Mesenteric fat pad (tissue), 1 donor: ENCODE data around the gene ABCF3. TPM values are rescaled to one million over a fixed set of nuclear protein-coding genes. Genes with fewer than 3 reads are reported as not detected.

Experiments
- DNase-seq: peaks from one replicate; pipeline ENCODE4 v3.0.0-alpha.2; 2020; ENCODE audit warnings: low spot score
- total RNA-seq: library from RNA; stranded (reverse); fragmentation: NEBNext Ultra II Directional; extraction: Animal tissue kit (Norgen Biotek cat#: 25700); gene quantifications from one replicate; pipeline ENCODE4 v1.2.1, GENCODE V29; 2021
- donor health status: DM: yes; HTN: yes; CAD: no.

Gene ABCF3
- total RNA-seq, 1 donor from 2014 or later, result 81.1 TPM

DNA sequence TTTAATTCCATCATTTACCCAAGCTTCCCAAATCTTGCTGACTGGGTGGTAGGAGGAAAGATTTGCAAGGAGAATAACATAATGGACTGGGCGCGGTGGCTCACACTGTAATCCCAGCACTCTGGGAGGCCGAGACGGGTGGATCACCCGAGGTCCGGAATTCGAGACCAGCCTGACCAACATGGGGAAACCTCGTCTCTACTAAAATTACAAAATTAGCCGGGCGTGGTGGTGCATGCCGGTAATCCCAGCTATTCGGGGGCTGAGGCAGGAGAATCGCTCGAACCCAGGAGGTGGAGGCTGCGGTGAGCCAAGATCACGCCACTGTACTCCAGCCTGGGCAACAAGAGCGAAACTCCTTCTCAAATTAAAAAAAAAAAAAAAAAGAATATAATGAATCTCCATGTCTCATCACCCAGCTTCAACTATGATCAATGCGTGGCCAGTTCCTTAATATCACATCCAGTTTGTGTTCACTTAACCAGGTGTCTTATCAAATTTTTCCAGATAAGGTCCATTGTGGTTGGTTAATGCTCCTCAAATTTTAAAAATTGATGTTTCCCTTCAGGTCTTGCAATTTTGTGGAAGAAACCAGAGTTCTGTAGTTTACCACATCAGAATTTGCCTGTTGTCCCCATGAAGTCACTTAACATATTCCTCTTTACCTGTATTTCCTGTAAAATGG lies 1.3 kb upstream of the ABCF3 start:
- no peak for DNase-seq

DNA sequence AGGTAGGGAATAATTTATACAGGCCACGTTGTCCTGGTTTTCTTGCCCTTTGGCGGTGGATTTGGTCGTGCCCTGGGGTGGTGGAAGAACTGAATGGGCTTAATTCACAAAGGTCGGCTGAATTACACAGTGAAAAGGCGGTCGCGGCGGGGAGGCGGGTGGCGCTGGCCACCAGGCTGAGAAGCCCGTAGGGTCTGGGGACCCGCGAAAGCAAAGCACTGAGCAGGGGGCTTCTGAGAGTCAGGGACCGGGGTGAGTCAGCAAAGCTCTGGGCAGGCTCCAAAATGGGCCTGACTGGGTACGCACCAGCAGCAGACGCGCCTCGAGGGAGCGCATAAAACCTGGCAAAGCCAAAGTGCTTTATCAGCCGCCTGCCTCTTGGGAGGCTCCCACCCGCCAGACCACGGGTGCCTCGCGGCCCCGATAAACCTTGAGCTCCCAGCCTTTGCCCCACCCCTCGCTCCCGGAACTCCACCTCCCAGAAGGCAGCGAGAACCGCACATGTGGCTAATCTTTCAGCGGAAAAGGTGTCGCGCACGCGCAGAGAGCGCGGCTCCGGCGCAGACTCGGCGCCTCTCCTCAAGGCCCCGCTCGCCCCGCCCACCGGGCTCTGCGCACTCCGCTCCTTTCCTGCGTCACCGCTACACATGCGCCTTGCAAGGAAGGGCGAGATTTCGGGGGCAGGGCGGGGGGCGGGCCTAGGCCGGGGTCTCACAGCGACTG lies 377 bp upstream of the ABCF3 start:
- peak; percentile 100 for DNase-seq

DNA sequence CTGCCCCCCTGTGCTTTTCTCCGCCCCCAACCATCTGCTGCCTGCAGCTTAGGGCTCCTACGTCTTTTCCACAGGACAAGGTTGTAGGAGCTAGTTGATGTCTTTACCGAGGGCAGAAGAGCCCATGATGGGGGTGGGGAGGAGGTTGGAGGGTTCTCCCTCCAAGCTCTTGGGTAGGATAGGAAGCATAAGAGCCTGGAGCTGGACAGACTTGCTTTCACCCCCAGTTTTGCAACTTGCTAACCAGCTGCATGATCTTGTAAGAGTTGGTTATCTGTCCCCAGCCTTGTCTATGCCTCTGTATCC lies 856 bp downstream of the ABCF3 start:
- DNase-seq, result no peak

DNA sequence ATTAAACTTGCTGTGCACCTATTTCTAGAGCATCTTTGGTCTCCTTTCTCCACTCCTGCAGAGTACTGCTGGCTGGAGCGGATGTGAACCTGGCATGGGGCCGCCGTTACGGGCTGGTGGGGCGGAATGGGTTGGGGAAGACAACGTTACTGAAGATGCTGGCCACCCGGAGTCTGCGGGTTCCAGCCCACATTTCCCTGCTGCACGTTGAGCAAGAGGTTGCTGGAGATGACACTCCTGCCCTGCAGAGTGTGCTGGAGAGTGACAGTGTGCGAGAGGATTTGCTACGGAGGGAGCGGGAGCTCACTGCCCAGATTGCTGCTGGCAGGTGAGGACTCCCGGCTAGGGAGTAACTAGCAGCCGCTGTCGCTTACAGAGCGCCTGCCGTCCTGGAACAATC lies 2.1 kb downstream of the ABCF3 start:
- DNase-seq, result no peak

DNA sequence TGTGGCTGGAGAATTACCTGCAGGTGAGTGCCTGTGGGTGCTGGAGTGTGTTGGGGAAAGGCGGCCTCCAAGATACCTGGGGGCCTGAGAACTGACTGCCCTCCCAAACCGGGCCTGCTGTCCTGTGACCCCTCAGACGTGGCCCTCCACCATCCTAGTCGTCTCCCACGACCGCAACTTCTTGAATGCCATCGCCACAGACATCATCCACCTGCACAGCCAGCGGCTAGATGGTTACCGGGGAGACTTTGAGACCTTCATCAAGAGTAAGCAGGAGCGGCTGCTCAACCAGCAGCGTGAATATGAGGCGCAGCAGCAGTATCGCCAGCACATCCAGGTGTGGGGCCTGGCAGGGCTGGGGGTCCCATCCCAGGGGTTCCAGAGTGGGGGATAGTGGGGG lies 3.4 kb downstream of the ABCF3 start:
- peak; percentile 87 for DNase-seq

DNA sequence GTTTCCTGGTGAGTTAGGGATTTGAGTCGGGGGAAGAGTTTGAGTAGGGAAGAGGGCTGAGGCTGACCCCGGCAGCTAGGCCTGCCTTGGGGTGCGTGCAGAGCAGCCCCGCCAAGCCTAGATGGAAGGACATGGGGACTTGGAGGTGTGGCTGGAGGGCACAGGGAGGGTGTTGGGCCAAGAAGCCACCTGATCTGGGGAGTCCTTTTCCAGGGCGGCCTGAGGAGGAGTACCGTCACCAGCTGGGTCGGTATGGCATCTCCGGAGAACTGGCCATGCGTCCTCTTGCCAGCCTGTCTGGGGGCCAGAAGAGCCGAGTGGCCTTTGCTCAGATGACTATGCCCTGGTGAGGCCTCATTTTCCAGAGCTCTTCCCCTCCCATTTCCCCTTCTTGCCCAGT lies 6.9 kb downstream of the ABCF3 start:
- no peak for DNase-seq

DNA sequence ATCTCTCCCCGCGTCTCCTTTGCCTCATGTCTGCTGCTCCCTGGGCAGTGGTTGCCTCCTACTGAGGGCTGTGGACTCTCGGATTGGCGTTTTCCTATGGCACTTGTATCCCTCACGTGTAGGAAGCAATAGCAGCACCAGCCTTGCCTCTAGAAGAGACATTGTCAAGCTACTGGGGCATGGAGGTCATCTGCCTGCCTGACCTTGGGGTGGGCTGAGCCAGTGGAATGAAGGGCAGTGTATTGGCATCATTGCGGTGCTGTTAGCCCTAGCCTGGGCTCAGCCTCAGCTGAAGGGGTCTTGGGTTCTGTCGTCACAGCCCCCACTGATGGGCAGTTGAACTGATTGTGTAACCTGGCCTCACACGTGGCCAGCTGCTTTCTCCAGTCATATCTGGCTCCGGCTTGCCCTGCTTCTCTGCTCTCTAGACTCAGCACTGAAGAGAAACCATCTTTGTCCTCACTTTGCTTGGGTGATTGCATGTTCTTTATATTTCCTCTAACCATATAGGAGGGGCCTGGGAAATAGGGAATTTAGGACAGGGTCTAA lies 8.1 kb downstream of the ABCF3 start:
- DNase-seq, result no peak

DNA sequence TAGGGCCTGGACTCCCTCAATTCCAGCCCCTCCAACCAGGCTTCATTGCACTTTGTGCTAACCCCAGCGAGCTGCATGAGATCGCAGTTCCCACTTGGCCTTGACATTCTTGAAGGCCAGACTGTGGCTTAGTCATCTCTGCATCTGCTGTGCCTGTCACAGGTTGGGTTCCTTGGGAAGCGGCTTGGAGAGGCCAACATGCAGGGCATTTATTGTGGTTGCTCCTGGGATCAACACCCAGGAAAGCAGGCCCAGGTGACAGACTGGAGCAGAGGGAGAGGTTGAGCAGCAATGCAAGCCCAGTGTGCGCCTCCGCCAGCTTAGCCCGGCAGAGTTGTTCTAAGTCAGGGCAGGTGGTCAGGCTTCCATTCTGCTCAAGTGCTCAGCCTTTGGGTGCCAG lies 10.5 kb downstream of the ABCF3 start:
- no peak for DNase-seq

DNA sequence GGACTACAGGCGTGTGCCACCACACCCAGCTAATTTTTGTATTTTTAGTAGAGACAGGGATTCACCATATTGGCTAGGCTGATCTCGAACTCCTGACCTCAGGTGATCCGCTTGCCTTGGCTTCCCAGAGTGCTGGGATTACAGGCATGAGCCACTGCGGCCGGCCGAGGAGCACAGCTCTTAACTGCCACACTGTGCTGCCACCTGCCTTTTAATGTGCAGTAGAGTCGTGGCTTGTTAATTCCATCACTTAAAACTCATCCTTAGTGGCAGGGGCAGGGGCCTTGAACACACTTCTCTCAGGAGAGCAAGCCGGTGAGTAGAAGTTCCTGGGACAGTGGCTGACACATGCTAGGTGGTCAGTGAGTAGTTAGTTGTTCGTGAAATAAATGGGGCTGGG lies 12.5 kb downstream of the ABCF3 start:
- no peak for DNase-seq

DNA sequence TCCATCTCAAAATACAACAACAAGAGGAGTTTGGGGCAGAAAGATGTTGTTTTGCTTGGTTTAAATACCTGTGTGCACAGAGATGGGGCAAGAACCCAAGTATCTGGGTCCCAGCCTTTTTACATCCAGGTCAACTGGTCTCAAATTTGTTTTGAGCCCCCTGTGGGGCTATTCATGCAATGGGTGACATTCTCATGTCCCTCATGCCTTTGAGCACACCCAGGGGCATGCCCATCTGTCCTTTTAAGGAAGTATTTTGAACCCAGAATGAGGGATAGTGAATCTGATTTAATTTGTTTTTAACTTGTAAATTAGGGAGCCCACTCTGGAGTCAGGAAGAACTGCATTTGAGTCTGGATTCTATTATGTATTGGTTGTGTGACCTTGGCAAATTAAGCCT lies 14.8 kb downstream of the ABCF3 start:
- no peak for DNase-seq

DNA sequence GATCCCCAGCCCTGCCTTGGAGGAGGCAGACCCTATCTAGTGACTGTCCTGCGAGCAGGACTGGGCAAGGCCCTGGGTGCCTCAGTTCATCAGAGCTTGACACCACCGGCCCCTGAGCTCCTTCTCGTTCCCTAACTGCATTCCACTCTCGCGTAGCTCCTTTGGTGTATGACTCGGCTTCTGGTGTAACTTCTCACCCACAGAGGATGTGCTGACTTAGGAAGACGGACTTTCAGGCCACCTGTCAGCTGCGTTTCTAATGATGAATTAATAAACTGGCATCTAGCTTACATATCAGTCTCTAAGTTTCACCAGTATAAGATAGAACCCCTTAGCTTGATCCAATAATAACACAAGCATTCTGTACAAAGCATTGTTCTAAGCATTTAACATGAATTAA lies 17.5 kb downstream of the ABCF3 start:
- DNase-seq, result no peak

DNA sequence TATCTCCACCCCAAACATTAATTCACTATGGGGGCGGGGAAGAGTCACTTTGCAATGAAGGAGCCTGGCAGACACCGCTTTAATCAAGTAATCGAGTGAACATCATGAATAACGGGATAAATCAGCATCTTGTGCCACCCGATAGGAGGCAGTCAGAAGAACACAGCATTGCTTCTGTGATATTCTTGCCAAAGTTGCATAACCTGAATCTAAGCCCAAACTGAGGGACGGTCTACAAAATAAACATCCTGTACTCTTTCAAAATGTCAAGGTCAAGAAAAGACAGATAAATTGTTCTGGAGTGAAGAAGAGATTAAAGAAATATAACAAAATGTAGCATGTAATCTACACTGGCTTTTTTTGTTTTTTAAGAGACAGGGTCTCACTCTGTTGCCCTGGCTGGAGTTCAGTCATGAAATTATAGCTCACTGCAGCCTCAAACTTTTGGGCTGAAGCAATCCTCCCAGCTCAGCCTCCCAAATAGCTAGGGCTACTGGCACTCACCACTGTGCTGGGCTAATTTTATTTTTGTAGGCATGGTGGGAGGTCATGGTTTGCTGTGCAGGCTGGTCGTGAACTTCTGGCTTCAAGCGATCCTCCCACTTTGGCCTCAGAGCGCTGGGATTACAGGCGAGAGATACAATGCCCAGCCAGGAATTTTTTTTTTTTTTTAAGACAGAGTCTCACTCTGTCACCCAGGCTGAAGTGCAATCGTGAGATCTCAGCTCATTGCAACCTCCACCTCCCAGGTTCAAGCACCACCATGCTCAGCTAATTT lies 23.3 kb downstream of the ABCF3 start:
- no peak for DNase-seq

DNA sequence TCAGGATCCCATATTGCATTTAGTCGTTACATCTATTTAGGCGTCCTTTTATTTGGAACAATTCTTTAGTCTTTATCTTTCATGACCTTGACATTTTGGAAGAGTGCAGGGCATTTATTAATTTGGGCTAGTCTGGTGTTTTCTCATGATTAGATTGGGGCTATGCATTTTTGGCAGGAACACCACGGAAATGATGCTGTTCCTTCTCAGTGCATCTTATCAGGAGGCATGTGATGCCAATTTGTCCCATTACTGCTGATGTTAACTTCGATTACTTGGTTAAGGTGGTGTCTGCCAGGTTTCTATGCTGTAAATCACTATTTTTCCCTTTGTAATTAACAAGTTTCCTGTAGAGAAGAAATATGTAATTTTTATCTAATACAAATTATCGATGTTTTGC lies 25.3 kb downstream of the ABCF3 start:
- DNase-seq, result no peak

DNA sequence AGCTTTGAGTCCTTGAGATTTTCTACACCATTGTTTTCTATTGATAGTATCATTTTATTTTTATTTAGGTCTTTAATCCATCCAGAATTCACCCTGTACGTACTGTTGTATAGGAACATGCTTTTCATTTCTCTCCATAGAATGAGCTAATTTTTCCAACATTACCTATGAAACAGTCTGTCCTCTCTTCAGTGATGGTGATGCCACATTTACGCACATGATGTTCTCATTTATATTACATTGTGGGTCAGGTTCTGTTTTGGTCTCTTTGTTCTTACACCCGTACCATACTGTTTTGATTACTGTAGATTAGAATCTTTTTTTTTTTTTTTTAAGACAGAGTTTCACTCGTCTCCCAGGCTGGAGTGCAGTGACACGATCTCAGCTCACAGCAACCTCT lies 25.7 kb downstream of the ABCF3 start:
- DNase-seq, result no peak

DNA sequence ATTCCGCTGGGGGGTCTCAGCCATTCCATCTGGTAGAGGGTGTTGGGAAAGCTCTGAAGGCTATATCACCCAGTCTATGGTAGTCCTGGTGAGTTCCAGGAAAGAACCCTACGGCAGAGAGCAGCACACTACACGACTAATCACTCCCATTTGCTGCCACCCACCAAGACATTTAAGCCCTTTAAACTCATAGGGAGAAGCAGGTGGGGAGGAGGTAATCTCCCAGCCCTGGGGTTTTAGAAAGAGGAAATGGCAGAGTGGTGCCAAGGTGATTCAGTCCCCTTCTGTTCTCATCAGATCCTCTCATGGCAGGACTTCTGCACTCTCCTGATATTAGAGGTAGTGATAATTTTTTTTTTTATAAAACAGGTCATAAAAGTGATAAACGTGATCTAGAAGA lies 32.8 kb downstream of the ABCF3 start:
- no peak for DNase-seq

DNA sequence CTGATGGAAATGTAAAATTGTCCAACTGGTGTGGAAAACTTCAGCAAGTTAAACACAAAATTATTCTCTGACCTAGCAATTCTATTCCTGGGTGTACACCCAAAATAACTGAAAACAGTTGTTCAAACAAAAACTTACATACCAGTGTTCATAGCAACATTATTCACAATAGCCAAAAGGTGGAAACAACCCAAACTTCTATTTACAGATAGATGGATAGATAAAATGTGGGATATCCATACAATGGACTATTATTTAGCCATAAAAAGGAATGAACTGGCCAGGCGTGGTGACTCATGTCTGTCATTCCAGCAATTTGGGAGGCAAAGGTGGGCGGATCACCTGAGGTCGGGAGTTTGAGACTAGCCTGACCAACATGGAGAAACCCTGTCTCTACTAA lies 36.5 kb downstream of the ABCF3 start:
- DNase-seq, result no peak

DNA sequence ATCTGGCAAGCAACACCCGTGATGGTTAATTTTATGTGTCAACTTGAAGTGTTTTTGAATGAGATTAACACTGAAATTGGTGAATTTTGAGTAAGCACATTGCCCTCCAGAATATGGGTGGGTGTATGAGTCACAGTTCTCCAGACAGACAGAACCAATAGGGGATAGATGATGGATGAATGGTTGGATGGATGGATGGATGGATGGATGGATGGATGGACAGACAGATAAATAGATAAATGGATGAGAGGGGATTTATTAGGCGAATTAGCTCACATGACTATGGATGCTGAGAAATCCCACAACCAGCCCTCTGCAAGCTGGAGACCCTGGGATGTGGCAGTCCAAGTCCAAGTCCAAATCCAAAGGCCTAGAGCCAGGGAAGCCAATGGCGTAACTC lies 37.9 kb downstream of the ABCF3 start:
- no peak for DNase-seq

DNA sequence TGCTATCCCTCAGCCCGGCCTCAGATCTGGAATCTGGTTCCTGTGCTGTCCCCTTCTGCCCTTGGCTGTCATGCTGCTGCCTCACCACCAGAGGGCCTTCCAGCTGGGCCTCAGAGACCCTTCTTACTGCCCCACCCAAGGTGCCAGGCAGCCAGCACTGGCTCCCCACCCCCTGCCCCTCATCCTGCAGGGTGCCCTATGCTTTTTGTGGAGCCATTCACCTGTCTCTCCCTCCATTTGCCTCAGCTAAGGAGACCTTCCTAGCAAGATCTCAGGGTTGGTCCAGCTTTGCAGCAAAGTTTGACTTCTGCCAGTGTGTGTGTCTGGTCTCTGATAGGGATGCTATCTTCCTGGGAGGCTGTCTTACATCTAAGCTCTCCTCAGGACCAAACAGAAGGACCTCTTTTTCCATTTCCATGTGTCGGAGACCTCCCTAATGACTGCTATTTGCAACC lies 41.5 kb downstream of the ABCF3 start:
- no peak for DNase-seq

DNA sequence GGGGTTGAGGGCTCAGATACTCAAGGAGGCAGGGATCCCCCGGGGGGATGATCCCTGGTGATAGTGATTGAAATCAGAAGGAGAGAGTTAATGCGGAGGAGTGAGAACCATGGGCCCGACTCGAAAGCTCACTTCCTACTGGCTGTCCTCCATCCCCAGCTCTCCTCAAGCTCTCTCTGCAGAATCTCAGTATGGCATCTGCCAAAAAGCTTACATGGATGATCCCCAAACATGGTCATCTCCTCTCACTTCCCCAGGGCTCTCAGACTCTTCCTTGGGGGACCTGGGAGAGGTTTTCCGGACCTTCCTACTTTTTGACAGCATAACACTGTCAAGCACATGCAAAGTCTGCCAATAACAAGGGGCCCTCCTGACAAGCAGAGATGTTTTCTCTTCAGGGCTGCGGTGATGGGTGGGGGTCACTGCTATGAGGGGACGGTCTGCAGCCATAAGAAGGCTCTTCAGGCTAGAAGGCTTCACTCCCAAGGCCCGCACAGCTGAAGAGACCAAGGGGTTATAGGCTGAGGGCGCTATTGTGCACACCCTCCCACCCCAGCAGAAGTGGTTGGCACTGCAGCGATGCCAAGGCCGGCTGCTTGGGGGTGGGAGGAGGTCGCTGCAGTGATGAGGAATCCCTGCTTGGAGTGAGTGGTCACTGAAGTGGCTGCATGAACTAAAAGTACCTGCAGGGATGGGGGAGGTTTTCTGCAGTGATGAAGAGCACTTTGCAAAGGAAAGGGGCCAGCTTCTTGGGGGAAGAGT lies 42.6 kb downstream of the ABCF3 start:
- no peak for DNase-seq

DNA sequence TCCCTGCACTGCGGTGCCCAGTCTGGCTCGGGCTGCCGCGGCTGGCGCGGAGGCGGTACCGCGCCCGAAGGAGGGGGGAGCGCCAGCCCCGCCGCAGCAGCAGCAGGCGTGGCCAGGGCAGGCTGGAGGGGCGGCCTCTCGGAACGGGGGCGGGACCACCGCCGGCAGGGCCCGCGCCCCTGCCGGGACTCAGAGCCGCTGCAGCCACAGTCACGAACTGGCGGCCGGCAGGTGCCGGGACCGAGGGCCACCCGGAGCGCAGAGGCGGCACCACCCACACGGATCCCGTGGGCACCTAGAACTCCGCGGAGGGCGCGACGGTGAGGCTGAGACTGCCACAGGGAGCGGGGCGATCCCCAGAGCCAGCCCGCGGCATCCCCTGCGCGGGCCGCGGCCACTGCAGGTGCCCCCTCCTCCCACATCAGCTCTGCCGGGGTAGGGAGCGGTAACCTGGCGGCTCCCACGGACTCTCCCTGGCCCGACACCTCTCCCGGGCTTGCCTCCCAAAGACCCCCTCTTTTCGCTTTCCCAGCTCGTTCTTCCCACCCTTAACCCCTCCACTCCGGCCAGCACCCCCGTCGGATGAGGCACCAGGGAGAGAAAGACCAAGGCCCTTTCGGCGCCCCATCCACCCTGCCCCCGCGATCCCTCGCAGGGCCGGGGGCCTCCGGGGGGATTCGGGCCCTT lies 43.5 kb downstream of the ABCF3 start, which contains the start of gene VWA5B2:
Gene VWA5B2, plus strand, starts transcription at position 192 of the 687 bp plus-strand sequence. CDS start 944 bp downstream, outside the sequence.
- DNase-seq, result no peak
